ENCODE measurements around the gene PDE7B.

DNA sequence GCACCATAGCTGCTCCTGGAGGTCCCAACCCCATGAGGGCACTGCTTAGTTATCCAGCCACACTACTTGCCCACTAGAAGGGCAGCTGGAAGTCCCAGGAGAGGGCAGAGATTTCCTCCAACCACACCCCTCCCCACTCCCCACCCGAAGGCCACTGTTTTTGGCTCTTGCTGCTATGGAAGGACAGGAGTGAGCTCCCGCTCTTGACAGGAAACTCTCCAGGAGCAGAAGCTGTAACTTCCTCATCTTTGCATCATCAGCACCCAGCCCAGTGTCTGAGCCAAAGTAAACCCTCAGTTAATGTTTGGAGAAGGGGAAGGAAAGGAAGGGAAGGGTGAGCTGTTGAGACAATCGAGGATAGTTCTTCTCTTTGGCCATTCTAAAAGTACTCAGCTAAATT, 277.9 kb downstream of the PDE7B start:
- TF ChIP-seq, protein P1, sequence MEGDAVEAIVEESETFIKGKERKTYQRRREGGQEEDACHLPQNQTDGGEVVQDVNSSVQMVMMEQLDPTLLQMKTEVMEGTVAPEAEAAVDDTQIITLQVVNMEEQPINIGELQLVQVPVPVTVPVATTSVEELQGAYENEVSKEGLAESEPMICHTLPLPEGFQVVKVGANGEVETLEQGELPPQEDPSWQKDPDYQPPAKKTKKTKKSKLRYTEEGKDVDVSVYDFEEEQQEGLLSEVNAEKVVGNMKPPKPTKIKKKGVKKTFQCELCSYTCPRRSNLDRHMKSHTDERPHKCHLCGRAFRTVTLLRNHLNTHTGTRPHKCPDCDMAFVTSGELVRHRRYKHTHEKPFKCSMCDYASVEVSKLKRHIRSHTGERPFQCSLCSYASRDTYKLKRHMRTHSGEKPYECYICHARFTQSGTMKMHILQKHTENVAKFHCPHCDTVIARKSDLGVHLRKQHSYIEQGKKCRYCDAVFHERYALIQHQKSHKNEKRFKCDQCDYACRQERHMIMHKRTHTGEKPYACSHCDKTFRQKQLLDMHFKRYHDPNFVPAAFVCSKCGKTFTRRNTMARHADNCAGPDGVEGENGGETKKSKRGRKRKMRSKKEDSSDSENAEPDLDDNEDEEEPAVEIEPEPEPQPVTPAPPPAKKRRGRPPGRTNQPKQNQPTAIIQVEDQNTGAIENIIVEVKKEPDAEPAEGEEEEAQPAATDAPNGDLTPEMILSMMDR (conservative IDR thresholded peaks at IDR 0.05) = no peak
- no peak for TF ChIP-seq ZFX (IDR thresholded peaks at IDR 0.05)

Measured in C4-2B (cell line).